Mesendoderm (in vitro differentiated cells): Measurements from ENCODE around the gene DOCK8.

Source experiments
- DNase-seq: peaks from one replicate; pipeline ENCODE4 v3.0.0; 2013
- H2AK5ac ChIP-seq: 2 replicates; pipeline ENCODE4 v1.6.1; 2013; ENCODE audit warnings: low read length, inconsistent platforms
- H2BK120ac ChIP-seq: 2 replicates; pipeline ENCODE4 v1.6.1; 2013; ENCODE audit warnings: low read depth, mild to moderate bottlenecking, low read length, moderate library complexity, mixed read lengths
- H2BK15ac ChIP-seq: replicated peaks from 2 replicates; pipeline ENCODE4 v1.6.1; 2013; ENCODE audit warnings: low read depth, mild to moderate bottlenecking, moderate library complexity
- H2BK5ac ChIP-seq: 2 replicates; pipeline ENCODE4 v1.6.1; 2013; ENCODE audit warnings: low read length, inconsistent platforms
- H3K18ac ChIP-seq: 2 replicates; pipeline ENCODE4 v1.6.1; 2013; ENCODE audit warnings: mild to moderate bottlenecking, low read length, mixed read lengths
- H3K23ac ChIP-seq: one replicate; pipeline ENCODE4 v1.6.1; 2013; ENCODE audit warnings: low read length
- H3K27ac ChIP-seq: 2 replicates; pipeline ENCODE4 v1.5.1; 2013; ENCODE audit warnings: low read depth, mild to moderate bottlenecking, inconsistent platforms, low read length, moderate library complexity
- H3K27me3 ChIP-seq: 2 replicates; pipeline ENCODE4 v1.6.1; 2013; ENCODE audit warnings: low read length, control low read depth, mild to moderate bottlenecking, inconsistent platforms; ENCODE audit not compliant: insufficient read depth, poor library complexity
- H3K36me3 ChIP-seq: 2 replicates; pipeline ENCODE4 v1.6.1; 2013; ENCODE audit warnings: low read length, inconsistent platforms; ENCODE audit not compliant: control insufficient read depth, insufficient read depth
- H3K4ac ChIP-seq: one replicate; pipeline ENCODE4 v1.6.1; 2013; ENCODE audit warnings: low read depth, mild to moderate bottlenecking, low read length, moderate library complexity
- H3K4me1 ChIP-seq: 2 replicates; pipeline ENCODE4 v1.6.1; 2013; ENCODE audit warnings: low read depth, low read length, inconsistent platforms; ENCODE audit not compliant: control insufficient read depth
- H3K4me2 ChIP-seq: 2 replicates; pipeline ENCODE4 v1.6.1; 2013; ENCODE audit warnings: low read length
- H3K4me3 ChIP-seq: 2 replicates; pipeline ENCODE4 v1.5.1; 2013; ENCODE audit warnings: mild to moderate bottlenecking, low read length
- H3K56ac ChIP-seq: one replicate; pipeline ENCODE4 v1.6.1; 2013; ENCODE audit warnings: low read length
- H3K79me1 ChIP-seq: 2 replicates; pipeline ENCODE4 v1.6.1; 2013; ENCODE audit warnings: low read length, inconsistent platforms
- H3K79me2 ChIP-seq: 2 replicates; pipeline ENCODE4 v1.6.1; 2013; ENCODE audit warnings: mild to moderate bottlenecking, low read length; ENCODE audit not compliant: control insufficient read depth, insufficient read depth
- H3K9ac ChIP-seq: 2 replicates; pipeline ENCODE4 v1.6.1; 2013; ENCODE audit warnings: low read length, inconsistent platforms
- H4K5ac ChIP-seq: one replicate; pipeline ENCODE4 v1.6.1; 2013; ENCODE audit warnings: low read length
- H4K8ac ChIP-seq: one replicate; pipeline ENCODE4 v1.6.1; 2013; ENCODE audit warnings: low read depth, mild to moderate bottlenecking, control low read depth, low read length, moderate library complexity
- whole genome bisulfite sequencing: extraction: QIAGEN DNeasy Blood & Tissue Kit; methylation state at CpG from one replicate; pipeline ENCODE4 v1.1.7; 2013; ENCODE audit warnings: low lambda C conversion rate, missing lambda C conversion rate; ENCODE audit not compliant: insufficient coverage; ENCODE audit errors: extremely low coverage; 5-methylcytosine and 5-hydroxymethylcytosine counted together

Gene DOCK8

GRCh38 chr9:272251-273213, 57.9 kb downstream of the DOCK8 start:
- H3K4me3 ChIP-seq: no peak overlapping the region
- no peak for DNase-seq
- no peak overlapping the region for H3K23ac ChIP-seq
- no peak overlapping the region for H3K4me2 ChIP-seq
- no CpG with 5 or more reads among the region's 17 CpGs for WGBS
- no peak overlapping the region for H3K18ac ChIP-seq
- no peak overlapping the region for H4K8ac ChIP-seq
- no peak overlapping the region for H3K9ac ChIP-seq
- H3K4me1 ChIP-seq: no peaks in the 10 kb centered on the region
- H3K79me2 ChIP-seq: no peaks in the 10 kb centered on the region
- H3K56ac ChIP-seq: no peak overlapping the region
- H3K4ac ChIP-seq: no peak overlapping the region
- no peak overlapping the region for H2BK15ac ChIP-seq
- no peak overlapping the region for H4K5ac ChIP-seq
- H3K79me1 ChIP-seq: no peaks in the 10 kb centered on the region
- H3K27ac ChIP-seq: no peak overlapping the region
- H3K27me3 ChIP-seq: no peaks in the 10 kb centered on the region
- H2AK5ac ChIP-seq: no peak overlapping the region
- no peak overlapping the region for H2BK120ac ChIP-seq
- H3K36me3 ChIP-seq: no peaks in the 10 kb centered on the region
- no peak overlapping the region for H2BK5ac ChIP-seq

GRCh38 chr9:274406-274805, 59.7 kb downstream of the DOCK8 start:
- DNase-seq: no peak
- H2BK15ac ChIP-seq: no peak overlapping the region
- WGBS: no CpG with 5 or more reads among the region's 6 CpGs

GRCh38 chr9:277601-278295, 63.1 kb downstream of the DOCK8 start:
- H3K18ac ChIP-seq: no peak overlapping the region
- no peak overlapping the region for H4K5ac ChIP-seq
- no peak overlapping the region for H3K4me3 ChIP-seq
- DNase-seq: no peak
- no peaks in the 10 kb centered on the region for H3K79me1 ChIP-seq
- H3K23ac ChIP-seq: no peak overlapping the region
- H2BK5ac ChIP-seq: no peak overlapping the region
- no peak overlapping the region for H4K8ac ChIP-seq
- no peaks in the 10 kb centered on the region for H3K27me3 ChIP-seq
- no CpG with 5 or more reads among the region's 3 CpGs for WGBS
- no peak overlapping the region for H2BK15ac ChIP-seq
- no peak overlapping the region for H3K56ac ChIP-seq
- no peak overlapping the region for H3K9ac ChIP-seq
- H3K36me3 ChIP-seq: no peaks in the 10 kb centered on the region
- H3K79me2 ChIP-seq: no peaks in the 10 kb centered on the region
- no peak overlapping the region for H2BK120ac ChIP-seq
- no peak overlapping the region for H3K4ac ChIP-seq
- no peak overlapping the region for H2AK5ac ChIP-seq
- no peak overlapping the region for H3K4me2 ChIP-seq
- H3K27ac ChIP-seq: no peak overlapping the region
- H3K4me1 ChIP-seq: no peaks in the 10 kb centered on the region

More at GRCh38 chr9:274406-274805, 59.7 kb downstream of the DOCK8 start:
- Histone ChIP-seq H3K79me1 (no peaks in the 10 kb centered on the region), H3K4me1 (no peaks in the 10 kb centered on the region), H3K27ac (no peak overlapping the region), H2AK5ac (no peak overlapping the region), H3K36me3 (no peaks in the 10 kb centered on the region), H2BK5ac (no peak overlapping the region), H3K9ac (no peak overlapping the region), H3K27me3 (no peaks in the 10 kb centered on the region), H3K18ac (no peak overlapping the region), H3K4ac (no peak overlapping the region), H2BK120ac (no peak overlapping the region), H4K8ac (no peak overlapping the region), H3K56ac (no peak overlapping the region), H3K4me3 (no peak overlapping the region), H3K23ac (no peak overlapping the region), H3K79me2 (no peaks in the 10 kb centered on the region), H3K4me2 (no peak overlapping the region), H4K5ac (no peak overlapping the region)

GRCh38 chr9:278651-279050, 64.0 kb downstream of the DOCK8 start:
- DNase-seq: no peak
- no peak overlapping the region for H3K27ac ChIP-seq
- H3K79me1 ChIP-seq: no peaks in the 10 kb centered on the region
- no peak overlapping the region for H4K8ac ChIP-seq
- H3K23ac ChIP-seq: no peak overlapping the region
- no peak overlapping the region for H3K4me3 ChIP-seq
- WGBS: no CpG with 5 or more reads among the region's 8 CpGs
- no peak overlapping the region for H3K18ac ChIP-seq
- no peaks in the 10 kb centered on the region for H3K36me3 ChIP-seq
- no peaks in the 10 kb centered on the region for H3K79me2 ChIP-seq
- no peak overlapping the region for H2BK120ac ChIP-seq
- no peak overlapping the region for H2BK5ac ChIP-seq
- H3K4ac ChIP-seq: no peak overlapping the region
- H4K5ac ChIP-seq: no peak overlapping the region
- no peaks in the 10 kb centered on the region for H3K27me3 ChIP-seq
- H2BK15ac ChIP-seq: no peak overlapping the region
- no peaks in the 10 kb centered on the region for H3K4me1 ChIP-seq
- H3K9ac ChIP-seq: no peak overlapping the region
- no peak overlapping the region for H3K56ac ChIP-seq
- H2AK5ac ChIP-seq: no peak overlapping the region
- H3K4me2 ChIP-seq: no peak overlapping the region

- Histone ChIP-seq H2BK120ac (no peak overlapping the region), H2AK5ac (no peak overlapping the region), H3K56ac (no peak overlapping the region), H3K4ac (no peak overlapping the region), H3K4me2 (no peak overlapping the region), H2BK5ac (no peak overlapping the region), H3K4me1 (no peaks in the 10 kb centered on the region), H4K8ac (no peak overlapping the region), H2BK15ac (no peak overlapping the region), H3K9ac (no peak overlapping the region), H3K79me2 (no peaks in the 10 kb centered on the region), H3K36me3 (no peaks in the 10 kb centered on the region), H3K4me3 (no peak overlapping the region), H3K23ac (no peak overlapping the region), H3K27me3 (no peaks in the 10 kb centered on the region), H3K27ac (no peak overlapping the region), H3K79me1 (no peaks in the 10 kb centered on the region), H3K18ac (no peak overlapping the region), H4K5ac (no peak overlapping the region)
- no peak for DNase-seq
- no CpG with 5 or more reads among the region's 4 CpGs for WGBS
Measured at GRCh38 chr9:279674-280073, 65.0 kb downstream of the DOCK8 start.
